Measurements from ENCODE around the gene HDGFL2.
"Not testable (repeated sequence)": the region's sequence is repeated elsewhere in the genome, so short reads cannot be mapped to it uniquely, and the experiment has no call there.

Gene HDGFL2

GRCh38 chr19:4537953-4538600 lies 66.0 kb downstream of the HDGFL2 start:
- no peak for DNase-seq

- no peak for DNase-seq
These were observed 66.5 kb downstream of the HDGFL2 start for GRCh38 chr19:4538601-4538954.

GRCh38 chr19:4539169-4539692 lies 67.1 kb downstream of the HDGFL2 start:
- no peak for DNase-seq

- DNase-seq = no peak
These were observed 67.8 kb downstream of the HDGFL2 start, which contains the start of gene LRG1 for GRCh38 chr19:4539693-4540581. Gene LRG1, minus strand, starts transcription at chr19:4540036. Its CDS starts 23 bp downstream, at chr19:4540013.

GRCh38 chr19:4541114-4541805 lies 69.2 kb downstream of the HDGFL2 start:
- DNase-seq = no peak

- not testable (repeated sequence) for DNase-seq
These were observed 69.7 kb downstream of the HDGFL2 start for GRCh38 chr19:4541806-4542145.

GRCh38 chr19:4542896-4543841 lies 71.1 kb downstream of the HDGFL2 start:
- no peak for DNase-seq

- DNase-seq = no peak
These were observed 71.9 kb downstream of the HDGFL2 start for GRCh38 chr19:4543842-4544647.

- DNase-seq = no peak
These were observed 75.5 kb downstream of the HDGFL2 start for GRCh38 chr19:4547303-4548237.

GRCh38 chr19:4548238-4548584 lies 76.1 kb downstream of the HDGFL2 start:
- DNase-seq = no peak

GRCh38 chr19:4550018-4550417 lies 77.9 kb downstream of the HDGFL2 start:
- DNase-seq = no peak

- DNase-seq = no peak
These were observed 78.5 kb downstream of the HDGFL2 start for GRCh38 chr19:4550479-4551050.

All from activated CD4-positive, CD25-positive, alpha-beta regulatory T cell treated with anti-CD3 and anti-CD28 coated beads, Interleukin-2, amount 50 U/mL, for 72 hours (primary cell).